HG02870 (cell line): ENCODE measurements around the gene B4GALNT4.
"Not testable (repeated sequence)": the region's sequence is repeated elsewhere in the genome, so short reads cannot be mapped to it uniquely, and the experiment has no call there.

Experiments used
- ATAC-seq: cut with Tn5 transposase; IDR thresholded peaks from one replicate; pipeline ENCODE4 v1.9.1; 2021; ENCODE audit warnings: mild to moderate bottlenecking, moderate library complexity; ENCODE audit not compliant: unreplicated experiment

The B4GALNT4 gene

DNA sequence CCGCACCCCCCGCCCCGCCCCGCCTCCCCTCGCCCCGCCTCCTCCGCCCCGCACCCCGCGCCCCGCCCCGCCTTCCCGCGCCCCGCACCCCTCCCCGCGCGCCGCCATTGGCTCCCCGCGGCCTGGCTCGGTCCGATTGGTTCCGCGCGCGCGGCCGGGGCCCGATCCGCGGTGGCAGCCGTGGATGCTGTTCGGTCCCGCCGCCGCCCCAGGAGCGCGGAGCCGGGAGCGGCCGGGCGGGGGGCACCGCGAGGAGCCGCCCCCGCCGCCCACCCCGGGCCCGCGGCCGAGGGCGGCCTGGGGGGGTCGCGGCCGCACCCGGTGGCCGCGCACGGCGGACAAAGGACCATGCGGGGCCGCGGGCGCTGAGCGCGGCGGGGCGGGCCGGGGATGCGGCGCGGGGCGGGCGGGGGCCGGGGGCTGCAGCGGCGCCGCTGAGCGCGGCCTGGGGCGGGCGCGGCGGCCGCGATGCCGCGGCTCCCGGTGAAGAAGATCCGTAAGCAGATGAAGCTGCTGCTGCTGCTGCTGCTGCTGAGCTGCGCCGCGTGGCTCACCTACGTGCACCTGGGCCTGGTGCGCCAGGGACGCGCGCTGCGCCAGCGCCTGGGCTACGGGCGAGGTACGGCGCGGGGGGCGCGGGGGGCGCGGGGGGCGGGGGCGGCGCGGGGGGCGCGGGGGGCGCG, at the start of gene B4GALNT4:
TSS of gene B4GALNT4 (plus strand) at position 164 of the 683 bp plus-strand sequence. CDS start at position 469, 305 bp downstream.
- ATAC-seq, result no peak

DNA sequence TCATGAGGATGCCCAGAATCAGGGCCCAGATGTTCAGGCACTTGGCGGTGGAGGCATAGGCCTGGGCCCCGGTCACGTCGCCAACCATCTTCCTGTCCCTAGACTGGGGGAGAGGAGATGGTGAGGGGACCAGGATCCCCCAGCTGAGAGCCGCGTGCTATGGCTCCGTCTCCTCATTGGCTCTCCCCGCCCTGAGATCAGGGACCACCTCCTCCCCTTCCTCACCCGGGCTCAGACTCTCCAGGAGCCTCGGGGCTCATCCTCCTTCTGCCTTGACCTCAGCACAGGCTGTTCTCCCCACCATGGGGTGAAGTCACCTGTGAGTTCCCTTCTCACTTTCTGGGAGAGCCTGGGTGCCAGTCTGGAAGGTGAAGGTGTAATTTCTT, 49.4 kb upstream of the B4GALNT4 start:
- ATAC-seq, result not testable (repeated sequence)

GRCh38 chr11:324156-324555, 45.1 kb upstream of the B4GALNT4 start:
- no peak for ATAC-seq

DNA sequence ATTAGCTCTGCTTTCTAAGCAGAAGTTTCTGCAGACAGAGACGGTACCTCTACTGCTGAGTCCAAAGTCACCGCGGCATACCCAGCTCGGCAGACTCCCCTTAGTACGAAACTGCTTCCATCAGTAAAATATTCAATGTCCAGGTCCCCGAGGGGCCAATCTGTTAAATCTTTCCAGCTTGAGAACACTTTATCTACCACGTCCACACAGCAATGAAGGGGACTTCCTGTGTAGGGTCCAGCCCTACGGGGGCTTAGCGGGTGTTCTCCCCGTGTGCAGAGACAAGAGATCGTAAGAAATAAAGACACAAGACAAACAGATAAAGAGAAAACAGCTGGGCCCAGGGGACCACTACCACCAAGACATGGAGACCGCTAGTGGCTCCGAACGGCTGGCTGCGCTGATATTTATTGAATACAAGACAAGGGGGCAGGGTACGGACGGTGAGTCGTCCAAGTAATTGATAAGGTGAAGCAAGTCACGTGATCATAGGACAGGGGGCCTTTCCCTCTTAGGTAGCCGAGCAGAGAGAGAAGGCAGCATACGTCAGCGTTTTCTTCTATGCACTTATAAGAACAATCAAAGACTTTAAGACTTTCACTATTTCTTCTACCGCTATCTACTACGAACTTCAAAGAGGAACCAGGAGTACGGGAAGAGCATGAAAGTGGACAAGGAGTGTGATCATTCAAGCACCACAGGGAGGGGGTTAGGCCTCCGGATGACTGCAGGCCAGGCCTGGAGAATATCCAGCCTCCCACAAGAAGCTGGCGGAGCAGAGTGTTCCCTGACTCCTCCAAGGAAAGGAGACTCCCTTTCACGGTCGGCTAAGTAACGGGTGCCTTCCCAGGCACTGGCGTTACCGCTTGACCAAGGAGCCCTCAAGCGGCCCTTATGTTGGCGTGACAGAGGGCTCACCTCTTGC, 44.4 kb upstream of the B4GALNT4 start:
- ATAC-seq, result not testable (repeated sequence)

- ATAC-seq, result no peak
These were observed 43.3 kb upstream of the B4GALNT4 start for GRCh38 chr11:325796-326591.

DNA sequence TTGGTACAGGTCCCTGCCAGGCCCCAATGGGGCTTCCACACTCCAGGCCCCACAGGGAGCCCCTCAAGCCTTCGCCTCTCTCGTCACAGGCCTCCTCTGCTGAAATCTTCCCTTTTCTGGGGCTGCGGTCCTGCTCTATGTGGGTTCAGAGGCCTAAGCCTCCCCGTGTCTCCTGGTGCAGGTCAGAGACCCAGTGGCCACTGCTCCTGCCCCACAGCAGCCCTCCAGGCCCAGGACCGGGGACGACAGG, 42.8 kb upstream of the B4GALNT4 start:
- ATAC-seq, result no peak

- peak; percentile 58 for ATAC-seq
These were observed 42.3 kb upstream of the B4GALNT4 start for GRCh38 chr11:326842-327580.

GRCh38 chr11:327581-327923, 41.7 kb upstream of the B4GALNT4 start:
- no peak for ATAC-seq

- ATAC-seq, result no peak
These were observed 41.3 kb upstream of the B4GALNT4 start for GRCh38 chr11:328012-328411.

GRCh38 chr11:328516-329100, 40.7 kb upstream of the B4GALNT4 start:
- ATAC-seq, result not testable (repeated sequence)

DNA sequence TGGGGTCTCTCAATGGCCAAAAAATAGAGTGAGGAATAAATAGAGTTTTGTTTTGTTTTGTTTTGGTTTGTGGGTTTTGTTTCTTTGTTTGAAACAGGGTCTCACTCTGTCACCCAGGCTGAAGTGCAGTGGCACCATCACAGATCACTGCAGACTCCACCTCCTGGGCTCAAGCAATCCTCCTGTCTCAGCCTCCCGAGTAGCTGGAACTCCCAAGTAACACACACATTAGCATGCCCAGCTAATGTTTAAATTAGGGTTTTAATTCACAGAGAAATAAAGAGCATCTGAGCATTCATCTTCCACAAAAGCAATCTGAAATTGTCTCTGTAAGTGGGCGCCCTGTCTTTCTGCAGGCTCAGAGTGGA, 39.4 kb upstream of the B4GALNT4 start:
- ATAC-seq, result no peak

DNA sequence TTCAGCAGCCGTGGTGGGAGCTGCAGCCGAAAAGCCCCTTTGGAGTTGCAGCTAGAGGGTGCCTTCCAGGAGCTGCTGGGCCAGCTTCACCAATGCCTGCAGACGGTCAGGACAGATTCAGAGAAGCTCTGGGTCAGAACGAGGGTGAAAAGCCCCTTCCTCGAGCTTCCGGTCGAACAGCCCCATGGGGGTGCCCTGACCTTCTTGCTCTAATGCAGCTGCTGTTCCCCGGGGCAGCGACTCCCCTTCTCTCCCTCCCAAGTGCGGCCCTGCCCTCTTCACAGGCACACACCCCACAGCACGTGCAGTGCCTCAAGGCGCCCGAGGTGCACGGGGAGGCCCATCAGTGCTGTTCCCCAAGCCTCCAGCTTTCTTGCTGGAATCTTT, 39.0 kb upstream of the B4GALNT4 start:
- no peak for ATAC-seq

GRCh38 chr11:330694-331357, 38.5 kb upstream of the B4GALNT4 start:
- ATAC-seq, result no peak

DNA sequence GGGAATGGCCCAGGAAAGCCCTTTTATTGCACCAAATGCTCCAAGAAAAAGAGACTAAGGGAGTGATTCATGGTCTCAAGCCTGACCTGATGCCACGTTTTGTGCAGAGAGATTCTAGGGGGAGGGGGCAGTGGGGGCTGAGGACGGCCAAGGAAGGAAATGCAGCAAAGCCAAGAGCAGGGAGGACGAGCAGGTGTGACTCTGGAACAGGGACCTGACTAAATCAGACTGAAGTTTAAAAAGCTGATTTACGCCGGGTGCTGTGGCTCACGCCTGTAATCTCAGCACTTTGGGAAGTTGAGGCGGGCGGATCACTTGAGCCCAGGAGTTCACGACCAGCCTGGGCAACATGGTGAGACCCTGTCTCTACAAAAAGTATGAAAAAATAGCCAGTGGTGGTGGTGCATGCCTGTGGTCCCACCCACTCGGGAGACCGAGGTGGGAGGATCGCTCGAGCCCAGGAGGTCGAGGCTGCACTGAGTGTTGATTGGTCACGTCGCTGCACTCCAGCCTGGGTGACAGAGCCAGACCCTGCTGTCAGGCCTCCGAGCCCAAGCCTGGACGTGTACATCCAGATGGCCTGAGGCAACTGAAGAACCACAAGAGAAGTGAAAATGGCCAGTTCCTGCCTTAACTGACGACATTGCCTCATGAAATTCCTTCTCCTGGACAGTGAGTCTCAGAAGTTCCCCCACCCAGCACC, 37.8 kb upstream of the B4GALNT4 start:
- no peak for ATAC-seq

GRCh38 chr11:332651-333480, 36.4 kb upstream of the B4GALNT4 start:
- no peak for ATAC-seq

DNA sequence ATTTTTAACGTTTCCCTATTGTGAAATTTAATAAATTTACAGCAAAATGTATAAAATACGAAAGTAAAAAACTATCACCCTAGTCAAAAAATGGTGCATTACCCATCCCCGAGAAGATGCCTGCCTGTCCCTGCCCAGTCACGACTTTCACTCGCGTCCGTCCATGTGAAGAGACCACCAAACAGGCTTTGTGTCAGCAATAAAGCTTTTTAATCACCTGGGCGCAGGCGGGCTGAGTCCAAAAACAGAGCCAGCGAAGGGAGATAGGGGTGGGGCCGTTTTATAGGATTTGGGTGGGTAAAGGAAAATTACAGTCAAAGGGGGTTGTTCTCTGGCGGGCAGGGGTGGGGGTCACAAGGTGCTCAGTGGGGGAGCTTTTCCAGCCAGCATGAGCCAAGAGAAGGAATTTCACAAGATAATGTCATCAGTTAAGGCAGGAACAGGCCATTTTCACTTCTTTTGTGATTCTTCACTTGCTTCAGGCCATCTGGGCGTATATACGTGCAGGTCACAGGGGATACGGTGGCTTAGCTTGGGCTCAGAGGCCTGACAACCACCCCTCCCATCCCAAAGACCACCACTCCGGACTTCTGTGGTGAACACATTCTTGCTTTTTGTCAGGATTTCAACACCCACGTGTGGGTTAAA, 35.6 kb upstream of the B4GALNT4 start:
- not testable (repeated sequence) for ATAC-seq

- no peak for ATAC-seq
These were observed 34.9 kb upstream of the B4GALNT4 start for GRCh38 chr11:334264-334994.
